Activated T-helper 1 cell treated with anti-CD3 and anti-CD28 coated beads, Interleukin-2, amount 50 U/mL, for 16 hours (primary cell): Measurements from ENCODE around the gene CHD3.

Experiments
- DNase-seq, 2 donors: peaks; one replicate each; pipeline ENCODE4 v3.0.0-alpha.2; 2020; ENCODE audit warnings: low read depth in 1 of 2, low spot score in 1 of 2

The CHD3 gene

DNA sequence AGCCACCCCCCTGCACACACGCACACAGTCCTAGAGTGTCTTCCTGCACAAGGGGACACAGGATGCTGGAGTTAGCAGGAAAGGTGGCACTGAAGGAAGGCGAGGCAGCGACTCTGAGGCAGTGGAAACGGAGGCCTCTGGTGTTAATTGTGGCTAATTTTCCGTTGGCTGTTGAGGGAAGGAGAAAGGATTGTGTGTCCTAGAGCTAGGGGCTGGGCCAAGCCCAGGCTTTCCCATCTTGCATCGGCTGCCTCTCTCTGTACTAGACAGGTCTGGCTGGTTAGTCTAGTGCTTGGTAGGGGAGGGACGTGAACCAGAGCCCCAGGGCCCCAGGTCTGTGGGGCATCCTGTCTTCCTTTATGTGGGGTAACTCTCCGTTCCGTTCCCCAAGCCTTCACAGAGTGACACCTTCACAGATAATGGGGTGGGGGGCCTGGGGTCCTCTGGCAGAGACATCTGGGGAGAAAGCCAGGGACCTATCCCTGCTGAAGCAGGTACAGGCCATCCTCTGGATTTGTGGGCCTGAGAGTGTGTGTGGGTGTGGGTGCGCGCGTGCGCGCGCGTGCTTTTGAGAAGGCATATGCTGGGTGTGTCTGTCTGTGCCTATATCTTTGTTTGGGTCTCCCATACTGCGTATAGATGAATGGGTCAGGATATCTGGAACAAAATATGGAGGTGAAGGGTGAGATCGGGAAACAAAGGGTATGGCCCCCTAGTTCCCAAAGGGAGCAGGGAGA, at the start of gene CHD3:
CHD3 (plus strand) TSS at position 606 of the 737 bp plus-strand sequence. CDS start 212 bp downstream, outside the sequence.
- DNase-seq: peak in 1 of 2 donors; percentile 27

DNA sequence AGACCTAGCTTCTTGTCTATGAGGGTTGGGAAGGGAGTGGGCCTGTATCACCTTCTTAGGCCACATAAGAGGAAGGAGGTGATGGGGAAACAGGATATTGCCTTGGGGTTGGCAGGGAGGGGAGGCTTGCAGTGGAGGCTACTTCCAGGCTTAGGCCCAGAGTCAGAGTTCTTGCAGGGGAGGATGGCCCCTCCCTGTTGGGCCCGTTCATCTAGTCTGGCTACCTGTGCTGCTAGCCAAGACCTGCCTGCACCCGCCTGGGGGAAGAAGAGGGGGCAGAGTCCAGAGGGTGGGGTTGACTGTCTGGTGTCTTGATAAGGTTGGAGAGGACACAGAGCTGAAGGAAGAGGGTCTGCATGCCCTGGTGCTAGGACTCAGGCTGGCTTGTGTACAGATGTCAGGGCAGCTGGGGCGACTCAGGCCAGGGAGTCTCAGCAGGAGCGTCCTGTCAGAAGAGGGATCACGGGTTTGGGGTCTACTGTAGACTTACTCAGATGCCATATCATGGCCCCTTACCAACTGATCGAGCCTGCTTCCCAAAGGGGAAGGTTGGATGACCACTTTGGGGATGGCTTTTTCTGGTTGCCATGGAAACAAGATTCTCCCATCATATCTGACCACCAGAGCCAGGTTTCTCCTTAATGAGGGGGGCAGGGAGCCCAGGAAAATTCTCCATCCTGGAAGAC, 49.3 kb upstream of the CHD3 start:
- DNase-seq: no peak

DNA sequence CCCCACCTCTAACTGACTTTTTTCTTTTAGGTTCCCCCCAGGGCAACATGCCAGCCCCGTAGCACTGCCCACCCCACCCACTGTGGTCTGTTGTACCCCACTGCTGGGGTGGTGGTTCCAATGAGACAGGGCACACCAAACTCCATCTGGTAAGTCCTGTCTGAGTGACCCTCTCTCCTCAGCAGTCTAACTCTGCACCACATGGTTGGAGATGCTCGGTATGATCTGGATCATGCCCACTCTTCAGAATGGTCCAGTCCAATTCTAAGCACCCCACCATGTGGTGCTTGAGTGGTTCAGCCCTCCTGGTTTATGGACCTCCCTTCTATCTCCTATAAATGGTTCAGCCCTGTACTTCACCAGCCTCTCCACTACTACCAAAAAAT, 48.7 kb upstream of the CHD3 start:
- DNase-seq: no peak

DNA sequence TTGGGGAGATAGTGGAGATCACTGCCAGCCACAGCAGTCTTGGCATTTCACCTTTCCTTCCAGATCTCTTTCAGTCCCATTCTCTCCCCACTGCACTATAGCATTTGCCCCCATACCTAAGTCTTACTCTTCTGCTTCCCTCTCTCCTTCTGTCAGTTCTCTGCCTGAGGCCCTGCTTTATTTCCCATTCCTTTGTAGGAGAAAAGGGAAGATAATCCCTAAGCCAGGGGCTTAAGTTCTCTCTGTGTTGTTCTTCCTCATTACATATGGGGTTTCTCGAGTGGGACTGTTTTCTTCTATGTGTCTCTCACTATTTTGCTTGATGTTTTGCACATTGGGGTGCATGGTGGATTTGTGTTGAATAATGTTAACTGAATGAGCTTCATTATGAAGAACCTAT, 48.1 kb upstream of the CHD3 start:
- no peak for DNase-seq

DNA sequence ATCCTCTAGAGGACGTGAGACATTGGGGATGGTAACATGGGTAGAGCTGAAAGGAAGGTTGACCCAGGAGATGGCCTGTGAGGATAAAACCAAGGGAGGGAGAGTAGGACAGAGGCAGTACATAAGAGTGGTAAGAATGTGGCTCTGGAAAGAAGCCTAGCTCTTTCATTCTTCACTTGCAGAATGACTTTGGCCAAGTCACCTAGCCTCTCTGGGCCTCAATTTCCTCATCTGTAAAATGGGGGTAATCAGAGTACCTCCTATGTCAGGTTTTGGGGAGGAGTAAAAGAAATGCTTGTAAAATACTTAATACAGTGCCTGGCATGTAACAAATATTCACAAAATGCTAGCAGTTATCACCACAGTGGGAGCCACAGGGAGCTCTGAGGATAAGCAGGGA, 47.7 kb upstream of the CHD3 start:
- DNase-seq: no peak

DNA sequence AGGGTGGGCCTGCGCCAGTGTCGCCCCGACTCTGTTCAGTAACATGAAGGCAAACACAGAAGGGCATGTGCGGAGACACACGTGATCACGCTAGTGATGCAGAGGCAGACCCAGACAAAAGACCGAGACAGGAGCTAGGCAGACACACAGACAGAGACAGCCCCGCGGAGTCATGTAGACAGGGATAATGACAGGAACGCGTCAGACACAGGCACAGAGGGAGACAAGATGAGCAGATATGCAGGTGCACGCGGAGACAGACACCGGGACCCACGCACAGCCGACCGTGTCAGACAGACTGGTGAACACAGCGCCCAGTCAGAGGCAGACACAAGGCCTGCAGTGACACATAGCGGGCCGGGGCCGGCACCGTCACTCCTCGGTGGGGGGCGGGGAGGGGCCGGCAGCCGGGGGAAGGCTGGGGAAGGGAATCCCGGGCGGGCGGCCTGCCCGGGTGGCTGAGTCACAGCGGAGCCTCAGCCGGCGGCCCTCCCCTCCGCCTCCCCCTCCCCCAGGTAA, 47.1 kb upstream of the CHD3 start:
- DNase-seq: peak; percentile 79 to 93

DNA sequence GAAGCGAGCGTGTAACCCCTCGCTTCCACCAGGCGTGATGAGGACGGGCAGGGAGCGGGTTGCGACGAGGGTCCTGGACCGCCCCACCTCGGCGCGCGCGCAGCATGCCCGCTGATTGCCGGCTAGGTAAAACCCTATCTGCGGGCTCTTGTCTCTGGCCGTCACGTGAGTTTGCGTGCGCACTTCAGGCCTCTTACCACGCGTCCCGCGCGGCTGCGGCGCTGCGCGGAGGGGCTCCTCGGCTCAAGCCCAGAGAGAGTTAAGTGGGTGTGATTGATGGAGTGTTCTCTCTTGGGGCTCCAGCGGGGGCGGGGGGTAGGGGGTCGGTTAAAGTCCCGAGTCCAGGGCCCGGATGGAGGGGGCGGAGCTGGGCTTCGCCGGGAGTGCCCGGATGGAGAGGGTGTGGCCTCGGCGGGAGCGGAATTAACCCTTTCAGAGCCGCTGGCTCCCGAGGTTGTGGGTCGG, 46.6 kb upstream of the CHD3 start:
- peak; percentile 68 to 78 for DNase-seq

DNA sequence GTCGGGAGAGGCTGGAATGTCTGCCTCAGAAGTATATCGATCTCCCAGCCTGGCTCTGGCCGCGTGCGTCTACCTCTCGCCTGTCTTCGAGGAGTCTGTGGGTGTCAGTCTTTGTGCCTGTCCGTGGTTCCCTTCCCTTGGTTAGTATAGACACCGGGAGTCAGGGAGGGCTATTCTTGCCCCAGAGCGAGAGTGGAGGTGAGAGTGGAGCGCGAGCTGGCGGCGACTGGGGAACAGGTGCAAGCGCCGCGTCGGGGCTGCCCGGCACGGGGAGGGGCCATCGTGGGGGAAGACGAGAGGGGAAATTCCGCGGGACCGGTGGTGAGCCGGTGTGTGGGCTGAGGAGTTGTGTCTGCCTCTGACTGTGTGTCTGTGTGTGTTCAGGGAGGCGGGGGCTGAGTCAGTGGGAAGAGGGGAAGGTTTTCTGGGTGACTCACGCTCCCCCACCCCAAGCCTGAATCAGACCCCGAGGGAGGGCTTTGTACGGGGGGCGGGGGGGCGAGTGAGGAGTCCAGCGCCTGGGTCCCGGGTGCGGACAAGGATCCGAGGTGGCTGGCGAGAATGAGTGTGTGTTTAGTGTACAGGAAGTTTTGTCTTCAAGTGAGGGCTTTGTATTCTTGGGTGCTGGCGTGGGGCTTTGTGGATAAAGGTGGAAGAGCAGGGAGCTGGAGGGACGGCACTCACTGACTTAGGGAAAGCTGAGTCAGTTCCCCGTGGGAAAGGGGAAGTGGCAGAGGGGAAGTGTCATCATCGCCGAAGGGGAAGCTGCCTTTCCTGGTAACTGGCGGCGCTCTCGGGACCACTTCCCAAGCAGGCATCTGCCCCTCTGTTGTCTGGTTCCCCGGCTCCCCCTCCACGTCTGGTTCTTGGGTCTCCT, 46.0 kb upstream of the CHD3 start:
- peak; percentile 69 to 97 for DNase-seq

DNA sequence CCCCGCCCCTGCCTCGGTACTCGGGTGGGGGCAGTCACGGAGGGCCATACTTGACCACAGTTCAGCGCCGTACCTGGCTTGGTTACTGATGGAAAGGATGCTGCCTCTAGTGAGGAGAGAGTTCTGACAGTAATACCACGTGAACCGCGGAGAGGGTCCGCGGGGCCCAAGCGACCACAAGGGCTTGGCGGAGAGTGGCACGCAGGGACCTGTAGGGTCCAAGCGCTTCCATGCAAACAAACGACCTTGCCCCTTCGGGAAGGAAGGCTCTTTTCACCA, 45.4 kb upstream of the CHD3 start:
- DNase-seq: no peak

DNA sequence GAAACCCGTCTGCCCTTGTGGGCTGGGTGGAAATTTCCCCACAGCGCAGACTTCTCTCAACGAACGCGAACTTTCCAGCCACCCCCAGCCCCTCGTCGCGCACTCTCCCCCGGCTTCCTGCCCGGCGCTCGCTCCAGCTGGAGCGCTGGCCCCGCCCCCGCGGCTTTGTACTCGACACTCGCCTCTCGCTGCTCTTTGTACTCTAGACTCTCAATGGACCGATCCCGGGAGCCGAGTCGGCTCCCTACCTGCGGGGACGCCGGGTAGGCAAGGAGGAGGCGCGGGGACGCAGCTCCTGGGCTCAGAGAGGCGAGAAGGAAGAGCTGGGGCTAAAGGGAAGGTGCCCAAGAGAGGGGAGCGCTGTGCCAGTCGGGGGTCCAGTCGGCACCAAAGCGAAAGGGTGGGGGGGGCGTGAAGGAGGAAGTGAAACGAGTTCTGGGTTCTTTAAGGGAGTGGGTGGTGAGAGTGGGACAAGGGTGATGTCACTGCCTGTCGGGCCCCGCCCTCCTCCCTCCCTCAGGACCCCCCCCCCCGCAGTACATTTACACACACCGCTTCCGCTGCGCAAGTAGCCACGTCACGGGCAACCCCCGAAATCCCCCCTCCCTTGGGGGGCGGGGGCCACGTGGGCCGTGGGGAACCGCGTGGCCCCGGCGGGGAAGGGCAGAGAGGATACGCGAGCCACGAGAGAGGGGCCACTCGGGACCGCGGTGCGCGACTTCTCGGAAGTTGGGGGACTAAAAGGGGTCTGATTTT, 44.9 kb upstream of the CHD3 start:
- peak; percentile 70 to 89 for DNase-seq

DNA sequence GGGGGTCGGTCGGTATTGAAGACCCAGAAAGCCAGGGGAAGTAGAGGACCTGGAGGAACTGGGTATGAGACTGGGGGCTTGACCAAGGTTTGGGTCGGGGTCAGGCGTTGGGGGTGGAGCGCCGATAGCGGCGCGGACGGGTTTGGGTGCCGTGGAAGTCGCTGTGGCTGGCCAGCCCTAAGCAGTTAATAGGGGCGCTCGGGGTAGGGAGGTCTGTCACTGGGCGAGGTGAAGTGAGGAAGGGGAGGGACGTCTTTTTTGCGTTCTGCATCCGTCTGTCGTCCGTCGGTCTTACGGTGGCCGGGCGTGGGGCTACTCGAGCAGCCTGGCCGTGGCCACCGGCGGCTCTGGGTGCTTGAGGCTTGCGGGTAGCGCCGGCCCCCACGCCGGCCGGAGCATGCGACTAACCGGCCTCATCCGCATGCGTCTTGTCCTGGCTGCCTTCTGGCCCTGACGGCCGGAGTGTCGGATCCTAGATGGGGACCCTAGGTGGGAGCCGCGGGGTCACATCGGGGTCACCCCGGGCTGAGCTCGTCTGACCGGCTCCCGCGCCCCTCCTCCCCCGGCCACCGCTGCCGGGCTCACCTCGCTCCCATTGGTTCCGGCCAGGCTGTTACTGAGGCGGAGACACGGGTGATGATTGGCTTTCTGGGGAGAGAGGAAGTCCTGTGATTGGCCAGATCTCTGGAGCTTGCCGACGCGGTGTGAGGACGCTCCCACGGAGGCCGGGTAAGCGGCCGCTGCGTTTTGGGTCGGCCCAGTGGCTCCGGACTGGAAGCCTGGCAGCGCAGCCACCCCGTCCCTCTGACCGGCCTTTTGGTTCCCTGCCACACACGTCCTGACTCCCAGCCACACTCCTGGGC, 44.1 kb upstream of the CHD3 start:
- DNase-seq: peak; percentile 46 to 75

DNA sequence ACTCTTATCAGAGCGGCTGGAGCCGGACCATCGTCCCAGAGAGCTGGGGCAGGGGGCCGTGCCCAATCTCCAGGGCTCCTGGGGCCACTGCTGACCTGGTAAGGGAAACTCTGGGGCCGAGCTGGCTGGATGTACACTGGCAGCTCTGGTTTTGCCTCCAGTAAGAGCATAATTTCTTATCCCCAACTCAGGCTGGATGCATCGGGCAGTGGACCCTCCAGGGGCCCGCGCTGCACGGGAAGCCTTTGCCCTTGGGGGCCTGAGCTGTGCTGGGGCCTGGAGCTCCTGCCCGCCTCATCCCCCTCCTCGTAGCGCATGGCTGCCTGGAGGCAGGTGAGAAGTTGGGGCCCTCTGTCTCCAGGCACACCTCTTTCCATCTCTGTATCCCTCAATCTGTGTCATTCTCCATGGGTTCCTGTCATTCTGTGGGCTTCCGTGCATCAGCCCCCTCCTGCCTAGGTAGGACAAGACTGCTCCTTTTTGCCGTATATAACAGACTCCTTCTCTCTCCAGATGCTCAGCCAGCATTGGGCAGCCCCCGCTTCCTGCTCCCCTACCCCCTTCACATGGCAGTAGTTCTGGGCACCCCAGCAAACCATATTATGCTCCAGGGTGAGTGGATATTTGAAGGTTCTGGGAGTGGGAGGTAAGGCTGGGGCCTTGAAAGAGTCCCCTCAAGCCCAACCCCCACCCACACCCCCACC, 43.1 kb upstream of the CHD3 start:
- no peak for DNase-seq

DNA sequence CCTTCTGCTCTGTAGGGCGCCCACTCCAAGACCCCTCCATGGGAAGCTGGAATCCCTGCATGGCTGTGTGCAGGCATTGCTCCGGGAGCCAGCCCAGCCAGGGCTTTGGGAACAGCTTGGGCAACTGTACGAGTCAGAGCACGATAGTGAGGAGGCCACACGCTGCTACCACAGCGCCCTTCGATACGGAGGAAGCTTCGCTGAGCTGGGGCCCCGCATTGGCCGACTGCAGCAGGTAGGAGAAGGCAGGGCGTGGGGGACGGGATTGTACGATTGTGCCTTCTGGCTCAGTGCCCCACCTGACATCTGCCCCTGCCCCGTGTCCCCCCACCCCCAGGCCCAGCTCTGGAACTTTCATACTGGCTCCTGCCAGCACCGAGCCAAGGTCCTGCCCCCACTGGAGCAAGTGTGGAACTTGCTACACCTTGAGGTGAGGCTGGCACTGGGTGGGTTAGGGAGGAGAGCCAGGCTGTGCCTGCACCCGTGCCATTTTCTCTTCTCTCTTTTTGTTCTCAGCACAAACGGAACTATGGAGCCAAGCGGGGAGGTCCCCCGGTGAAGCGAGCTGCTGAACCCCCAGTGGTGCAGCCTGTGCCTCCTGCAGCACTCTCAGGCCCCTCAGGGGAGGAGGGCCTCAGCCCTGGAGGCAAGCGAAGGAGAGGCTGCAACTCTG, 42.4 kb upstream of the CHD3 start:
- DNase-seq: no peak

DNA sequence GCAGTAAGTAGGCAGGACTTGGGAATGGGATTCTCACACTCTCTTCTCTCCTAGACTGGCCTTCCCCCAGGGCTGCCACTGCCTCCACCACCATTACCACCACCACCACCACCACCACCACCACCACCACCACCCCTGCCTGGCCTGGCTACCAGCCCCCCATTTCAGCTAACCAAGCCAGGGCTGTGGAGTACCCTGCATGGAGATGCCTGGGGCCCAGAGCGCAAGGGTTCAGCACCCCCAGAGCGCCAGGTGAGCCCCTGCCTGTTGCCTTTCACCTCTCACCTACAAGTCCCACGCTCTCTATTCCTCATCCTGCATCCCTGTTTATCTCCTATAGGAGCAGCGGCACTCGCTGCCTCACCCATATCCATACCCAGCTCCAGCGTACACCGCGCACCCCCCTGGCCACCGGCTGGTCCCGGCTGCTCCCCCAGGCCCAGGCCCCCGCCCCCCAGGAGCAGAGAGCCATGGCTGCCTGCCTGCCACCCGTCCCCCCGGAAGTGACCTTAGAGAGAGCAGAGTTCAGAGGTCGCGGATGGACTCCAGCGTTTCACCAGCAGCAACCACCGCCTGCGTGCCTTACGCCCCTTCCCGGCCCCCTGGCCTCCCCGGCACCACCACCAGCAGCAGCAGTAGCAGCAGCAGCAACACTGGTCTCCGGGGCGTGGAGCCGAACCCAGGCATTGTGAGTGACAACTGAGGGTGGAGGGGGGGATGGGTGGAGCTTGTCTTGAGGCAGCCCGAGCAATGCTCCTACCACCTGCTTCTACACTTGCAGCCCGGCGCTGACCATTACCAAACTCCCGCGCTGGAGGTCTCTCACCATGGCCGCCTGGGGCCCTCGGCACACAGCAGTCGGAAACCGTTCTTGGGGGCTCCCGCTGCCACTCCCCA, 41.6 kb upstream of the CHD3 start:
- no peak for DNase-seq

DNA sequence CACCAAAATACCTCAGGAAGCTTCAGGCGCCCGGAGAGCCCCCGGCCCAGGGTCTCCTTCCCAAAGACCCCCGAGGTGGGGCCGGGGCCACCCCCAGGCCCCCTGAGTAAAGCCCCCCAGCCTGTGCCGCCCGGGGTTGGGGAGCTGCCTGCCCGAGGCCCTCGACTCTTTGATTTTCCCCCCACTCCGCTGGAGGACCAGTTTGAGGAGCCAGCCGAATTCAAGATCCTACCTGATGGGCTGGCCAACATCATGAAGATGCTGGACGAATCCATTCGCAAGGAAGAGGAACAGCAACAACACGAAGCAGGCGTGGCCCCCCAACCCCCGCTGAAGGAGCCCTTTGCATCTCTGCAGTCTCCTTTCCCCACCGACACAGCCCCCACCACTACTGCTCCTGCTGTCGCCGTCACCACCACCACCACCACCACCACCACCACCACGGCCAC, 40.4 kb upstream of the CHD3 start:
- no peak for DNase-seq

DNA sequence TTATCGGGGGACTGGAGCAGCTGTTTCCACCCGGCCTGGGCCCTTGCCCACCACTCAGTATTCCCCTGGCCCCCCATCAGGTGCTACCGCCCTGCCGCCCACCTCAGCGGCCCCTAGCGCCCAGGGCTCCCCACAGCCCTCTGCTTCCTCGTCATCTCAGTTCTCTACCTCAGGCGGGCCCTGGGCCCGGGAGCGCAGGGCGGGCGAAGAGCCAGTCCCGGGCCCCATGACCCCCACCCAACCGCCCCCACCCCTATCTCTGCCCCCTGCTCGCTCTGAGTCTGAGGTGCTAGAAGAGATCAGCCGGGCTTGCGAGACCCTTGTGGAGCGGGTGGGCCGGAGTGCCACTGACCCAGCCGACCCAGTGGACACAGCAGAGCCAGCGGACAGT, 39.9 kb upstream of the CHD3 start:
- DNase-seq: no peak

DNA sequence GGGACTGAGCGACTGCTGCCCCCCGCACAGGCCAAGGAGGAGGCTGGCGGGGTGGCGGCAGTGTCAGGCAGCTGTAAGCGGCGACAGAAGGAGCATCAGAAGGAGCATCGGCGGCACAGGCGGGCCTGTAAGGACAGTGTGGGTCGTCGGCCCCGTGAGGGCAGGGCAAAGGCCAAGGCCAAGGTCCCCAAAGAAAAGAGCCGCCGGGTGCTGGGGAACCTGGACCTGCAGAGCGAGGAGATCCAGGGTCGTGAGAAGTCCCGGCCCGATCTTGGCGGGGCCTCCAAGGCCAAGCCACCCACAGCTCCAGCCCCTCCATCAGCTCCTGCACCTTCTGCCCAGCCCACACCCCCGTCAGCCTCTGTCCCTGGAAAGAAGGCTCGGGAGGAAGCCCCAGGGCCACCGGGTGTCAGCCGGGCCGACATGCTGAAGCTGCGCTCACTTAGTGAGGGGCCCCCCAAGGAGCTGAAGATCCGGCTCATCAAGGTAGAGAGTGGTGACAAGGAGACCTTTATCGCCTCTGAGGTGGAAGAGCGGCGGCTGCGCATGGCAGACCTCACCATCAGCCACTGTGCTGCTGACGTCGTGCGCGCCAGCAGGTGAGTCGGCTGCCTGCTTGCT, 39.3 kb upstream of the CHD3 start:
- no peak for DNase-seq
